ENCODE data around the gene P2RX1.
A peak's percentile ranks its signal among the peaks of the same experiment; 100 is the strongest.

P2RX1 gene

DNA sequence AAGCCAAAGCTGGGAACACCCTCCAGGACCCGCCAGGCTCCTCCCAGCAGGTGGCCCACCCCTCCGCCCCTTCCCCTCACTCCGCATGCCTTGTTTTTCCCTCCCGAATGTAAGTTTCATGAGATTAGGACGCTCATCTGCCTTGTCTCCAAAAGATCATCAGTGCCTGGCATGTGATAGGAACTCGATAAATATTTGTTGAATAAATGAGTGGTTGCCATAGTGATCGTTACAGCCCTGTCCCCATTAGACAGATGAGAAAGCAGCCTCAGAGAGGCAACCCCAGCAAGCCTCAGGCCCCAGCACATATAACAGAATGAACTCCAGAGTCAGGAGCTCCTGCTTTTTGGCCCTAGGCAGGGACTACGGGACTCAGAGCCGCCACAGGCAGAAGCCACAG is 28.5 kb downstream of the P2RX1 start:
- peak overlapping the region in 1 of 2 donors; percentile 89 for H3K27ac ChIP-seq
- no peak for DNase-seq (ENCODE audit: low spot score)
- no peak overlapping the region for H3K4me3 ChIP-seq
- TF ChIP-seq CTCF (IDR thresholded peaks at IDR 0.05), result no peak

- Histone ChIP-seq H3K27ac (peak overlapping the region in 1 of 2 donors; percentile 89), H3K4me3 (no peak overlapping the region)
- no peak for TF ChIP-seq CTCF (IDR thresholded peaks at IDR 0.05)
- DNase-seq (ENCODE audit: low spot score), result no peak
These were observed 28.9 kb downstream of the P2RX1 start for GRCh38 chr17:3887394-3887793.

- peak overlapping the region in 1 of 2 donors; percentile 89 for H3K27ac ChIP-seq
- no peak overlapping the region for H3K4me3 ChIP-seq
- no peak for DNase-seq (ENCODE audit: low spot score)
- TF ChIP-seq CTCF (IDR thresholded peaks at IDR 0.05), result no peak
These were observed 29.5 kb downstream of the P2RX1 start for GRCh38 chr17:3886776-3887175.

DNA sequence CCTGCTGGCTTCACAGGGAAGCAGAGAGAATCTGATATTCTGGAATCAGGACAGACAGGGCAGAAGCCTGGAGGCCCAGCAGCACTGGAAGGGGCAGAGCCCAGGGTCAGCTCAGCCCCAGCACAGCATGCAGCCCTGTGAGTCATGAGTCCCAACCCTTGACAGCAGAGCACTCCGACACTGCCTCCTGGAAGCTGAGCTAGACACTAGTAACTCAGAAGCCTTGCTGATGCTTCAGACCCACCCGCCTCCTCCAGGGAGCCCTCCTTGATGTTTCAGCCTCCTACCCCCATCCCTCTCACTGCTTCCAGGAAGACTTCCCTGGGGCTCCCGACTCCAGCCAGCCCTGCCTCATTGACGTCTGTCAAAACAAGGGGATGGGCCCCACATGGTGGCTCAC is 30.3 kb downstream of the P2RX1 start:
- no peak overlapping the region for H3K4me3 ChIP-seq
- no peak for TF ChIP-seq CTCF (IDR thresholded peaks at IDR 0.05)
- peak overlapping the region in 1 of 2 donors; percentile 28 for H3K27ac ChIP-seq
- DNase-seq (ENCODE audit: low spot score), result no peak

DNA sequence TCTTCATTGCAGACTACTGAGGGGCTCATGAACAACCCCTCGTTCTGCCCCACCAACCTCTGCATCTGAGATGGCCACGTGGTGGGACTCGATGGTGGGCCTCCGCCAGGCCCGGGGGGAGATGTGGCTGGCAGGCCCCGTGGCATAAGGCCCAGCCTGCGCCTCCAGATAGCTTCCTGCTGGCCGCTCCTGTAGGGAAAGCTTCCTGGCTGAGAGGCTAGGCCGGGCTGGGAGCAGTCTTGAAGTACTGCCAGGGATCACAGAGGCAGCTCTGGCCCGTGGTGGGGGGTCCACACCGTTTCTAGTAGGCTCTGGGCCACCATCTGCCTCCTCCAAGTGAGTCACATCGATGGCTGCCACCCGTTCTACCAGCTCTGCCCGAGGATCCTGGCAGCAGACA is 31.0 kb downstream of the P2RX1 start:
- TF ChIP-seq CTCF (IDR thresholded peaks at IDR 0.05), result no peak

GRCh38 chr17:3884188-3884587 is 32.1 kb downstream of the P2RX1 start:
- Histone ChIP-seq H3K27ac (no peak overlapping the region), H3K4me3 (no peak overlapping the region)
- no peak for TF ChIP-seq CTCF (IDR thresholded peaks at IDR 0.05)
- no peak for DNase-seq (ENCODE audit: low spot score)

More for the DNA sequence above, 31.0 kb downstream of the P2RX1 start:
- Histone ChIP-seq H3K4me3 (no peak overlapping the region), H3K27ac (peak overlapping the region in 1 of 2 donors; percentile 28)
- DNase-seq (ENCODE audit: low spot score), result no peak

DNA sequence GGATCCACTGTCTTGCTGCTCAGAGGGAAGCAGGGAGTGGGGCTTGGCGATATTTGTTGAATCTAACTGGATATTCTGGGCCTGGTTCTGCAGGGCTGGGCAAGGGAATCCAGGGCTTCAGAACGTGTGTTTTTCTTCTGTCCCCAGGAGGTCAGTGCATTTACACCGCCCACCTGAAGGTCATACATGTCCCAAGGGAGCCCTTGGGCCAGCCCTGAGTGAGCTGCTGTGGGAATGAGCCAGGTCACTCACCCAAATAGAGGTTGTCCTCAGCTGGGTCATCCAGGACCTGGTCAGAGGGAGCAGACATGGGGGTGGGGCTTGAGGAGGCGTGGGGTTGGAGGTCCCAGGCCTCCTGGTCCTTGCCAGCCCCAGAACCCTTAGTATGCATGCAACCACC is 34.0 kb downstream of the P2RX1 start:
- Histone ChIP-seq H3K4me3 (no peak overlapping the region), H3K27ac (no peak overlapping the region)
- no peak for DNase-seq (ENCODE audit: low spot score)
- TF ChIP-seq CTCF (IDR thresholded peaks at IDR 0.05), result no peak
